ENCODE data around the gene BSCL2. TPM values are rescaled to one million over a fixed set of nuclear protein-coding genes. Genes with fewer than 3 reads are reported as not detected.
"Not testable (repeated sequence)": the region's sequence is repeated elsewhere in the genome, so short reads cannot be mapped to it uniquely, and the experiment has no call there.

The BSCL2 gene
- total RNA-seq, 2 donors from 2014 or later = 20.8 to 20.9 TPM

GRCh38 chr11:62712861-62713260, 5.6 kb upstream of the BSCL2 start:
- no peak for DNase-seq
- ATAC-seq = no peak
- Mint-ChIP-seq H3K4me1 (peaks cover 40% of the 10 kb centered on the region), H3K27me3 (no peaks in the 10 kb centered on the region), H3K36me3 (ENCODE audit: low read depth) (no peaks in the 10 kb centered on the region), H3K27ac (peak overlapping the region; percentile 91), H3K4me3 (no peak overlapping the region)
- no peaks in the 10 kb centered on the region for H3K9me3 ChIP-seq (ENCODE audit: control insufficient read depth, low read length, poor library complexity, severe bottlenecking)

GRCh38 chr11:62712276-62712812, 5.1 kb upstream of the BSCL2 start:
- H3K4me3 Mint-ChIP-seq = no peak overlapping the region
- ATAC-seq = no peak
- H3K27me3 Mint-ChIP-seq = no peaks in the 10 kb centered on the region
- DNase-seq = no peak
- peak overlapping the region; percentile 91 for H3K27ac Mint-ChIP-seq
- H3K36me3 Mint-ChIP-seq (ENCODE audit: low read depth) = no peaks in the 10 kb centered on the region
- H3K9me3 ChIP-seq (ENCODE audit: control insufficient read depth, low read length, poor library complexity, severe bottlenecking) = no peaks in the 10 kb centered on the region
- H3K4me1 Mint-ChIP-seq = peaks cover 41% of the 10 kb centered on the region

- no peaks in the 10 kb centered on the region for H3K36me3 Mint-ChIP-seq (ENCODE audit: low read depth)
- ATAC-seq = no peak
- peak in 1 of 3 donors; percentile 20 for DNase-seq
- no peaks in the 10 kb centered on the region for H3K9me3 ChIP-seq (ENCODE audit: control insufficient read depth, low read length, poor library complexity, severe bottlenecking)
- H3K27me3 Mint-ChIP-seq = no peaks in the 10 kb centered on the region
- peaks cover 43% of the 10 kb centered on the region for H3K4me1 Mint-ChIP-seq
- peak overlapping the region; percentile 100 for H3K27ac Mint-ChIP-seq
- peak overlapping the region; percentile 97 for H3K4me3 Mint-ChIP-seq
Observed at GRCh38 chr11:62710001-62710345, 2.7 kb upstream of the BSCL2 start.

GRCh38 chr11:62709247-62710000, 2.2 kb upstream of the BSCL2 start:
- Mint-ChIP-seq H3K4me1 (peaks cover 41% of the 10 kb centered on the region), H3K27ac (peak overlapping the region; percentile 100), H3K27me3 (no peaks in the 10 kb centered on the region), H3K36me3 (ENCODE audit: low read depth) (no peaks in the 10 kb centered on the region), H3K4me3 (peak overlapping the region; percentile 97)
- no peaks in the 10 kb centered on the region for H3K9me3 ChIP-seq (ENCODE audit: control insufficient read depth, low read length, poor library complexity, severe bottlenecking)
- peak; percentile 83 to 93 (median 90) for DNase-seq
- ATAC-seq = peak; percentile 83

GRCh38 chr11:62708793-62709192, 1.6 kb upstream of the BSCL2 start:
- no peaks in the 10 kb centered on the region for H3K9me3 ChIP-seq (ENCODE audit: control insufficient read depth, low read length, poor library complexity, severe bottlenecking)
- Mint-ChIP-seq H3K4me1 (peaks cover 38% of the 10 kb centered on the region), H3K27me3 (no peaks in the 10 kb centered on the region), H3K27ac (peak overlapping the region; percentile 100), H3K4me3 (peak overlapping the region; percentile 97), H3K36me3 (ENCODE audit: low read depth) (no peaks in the 10 kb centered on the region)
- DNase-seq = peak; percentile 26 to 33 (median 26)
- ATAC-seq = peak; percentile 22

- H3K36me3 Mint-ChIP-seq (ENCODE audit: low read depth) = no peaks in the 10 kb centered on the region
- peaks cover 35% of the 10 kb centered on the region for H3K4me1 Mint-ChIP-seq
- H3K4me3 Mint-ChIP-seq = peak overlapping the region; percentile 97
- H3K27ac Mint-ChIP-seq = peak overlapping the region; percentile 100
- DNase-seq (no peak), ATAC-seq (no peak)
- H3K27me3 Mint-ChIP-seq = no peaks in the 10 kb centered on the region
- no peaks in the 10 kb centered on the region for H3K9me3 ChIP-seq (ENCODE audit: control insufficient read depth, low read length, poor library complexity, severe bottlenecking)
Observed at GRCh38 chr11:62708392-62708791, 1.2 kb upstream of the BSCL2 start.

GRCh38 chr11:62706850-62707247, 375 bp downstream of the BSCL2 start:
- no peak overlapping the region for H3K27ac Mint-ChIP-seq
- no peaks in the 10 kb centered on the region for H3K27me3 Mint-ChIP-seq
- peak overlapping the region; percentile 97 for H3K4me3 Mint-ChIP-seq
- peaks cover 29% of the 10 kb centered on the region for H3K4me1 Mint-ChIP-seq
- no peak for ATAC-seq
- no peaks in the 10 kb centered on the region for H3K36me3 Mint-ChIP-seq (ENCODE audit: low read depth)
- no peaks in the 10 kb centered on the region for H3K9me3 ChIP-seq (ENCODE audit: control insufficient read depth, low read length, poor library complexity, severe bottlenecking)
- DNase-seq = no peak

GRCh38 chr11:62705880-62706849, 1.1 kb downstream of the BSCL2 start:
- Mint-ChIP-seq H3K27me3 (no peaks in the 10 kb centered on the region), H3K36me3 (ENCODE audit: low read depth) (no peaks in the 10 kb centered on the region), H3K27ac (peak overlapping the region; percentile 88), H3K4me1 (peaks cover 29% of the 10 kb centered on the region), H3K4me3 (peak overlapping the region; percentile 97)
- DNase-seq (peak; percentile 91 to 96 (median 95)), ATAC-seq (peak; percentile 70)
- no peaks in the 10 kb centered on the region for H3K9me3 ChIP-seq (ENCODE audit: control insufficient read depth, low read length, poor library complexity, severe bottlenecking)

- peak overlapping the region; percentile 97 for H3K4me3 Mint-ChIP-seq
- no peaks in the 10 kb centered on the region for H3K27me3 Mint-ChIP-seq
- ATAC-seq = no peak
- H3K36me3 Mint-ChIP-seq (ENCODE audit: low read depth) = no peaks in the 10 kb centered on the region
- H3K9me3 ChIP-seq (ENCODE audit: control insufficient read depth, low read length, poor library complexity, severe bottlenecking) = no peaks in the 10 kb centered on the region
- peaks cover 29% of the 10 kb centered on the region for H3K4me1 Mint-ChIP-seq
- H3K27ac Mint-ChIP-seq = peak overlapping the region; percentile 88
- no peak for DNase-seq
Observed at GRCh38 chr11:62705413-62705812, 1.8 kb downstream of the BSCL2 start.

- Mint-ChIP-seq H3K4me3 (peak overlapping the region; percentile 19), H3K4me1 (peaks cover 21% of the 10 kb centered on the region), H3K27ac (peak overlapping the region; percentile 39)
- H3K36me3 Mint-ChIP-seq (ENCODE audit: low read depth); H3K27me3 Mint-ChIP-seq; ATAC-seq; H3K9me3 ChIP-seq (ENCODE audit: control insufficient read depth, low read length, poor library complexity, severe bottlenecking); DNase-seq: not testable (repeated sequence)
Observed at GRCh38 chr11:62703921-62704320, 3.3 kb downstream of the BSCL2 start.

GRCh38 chr11:62702246-62702645, 5.0 kb downstream of the BSCL2 start:
- Mint-ChIP-seq H3K4me3 (no peak overlapping the region), H3K4me1 (peaks cover 13% of the 10 kb centered on the region), H3K27ac (no peak overlapping the region), H3K27me3 (no peaks in the 10 kb centered on the region), H3K36me3 (ENCODE audit: low read depth) (no peaks in the 10 kb centered on the region)
- H3K9me3 ChIP-seq (ENCODE audit: control insufficient read depth, low read length, poor library complexity, severe bottlenecking) = no peaks in the 10 kb centered on the region
- ATAC-seq = no peak
- no peak for DNase-seq

GRCh38 chr11:62694455-62695167, 12.6 kb downstream of the BSCL2 start:
- no peaks in the 10 kb centered on the region for H3K9me3 ChIP-seq (ENCODE audit: control insufficient read depth, low read length, poor library complexity, severe bottlenecking)
- no peak overlapping the region for H3K4me3 Mint-ChIP-seq
- H3K36me3 Mint-ChIP-seq (ENCODE audit: low read depth) = peaks cover 3% of the 10 kb centered on the region
- ATAC-seq (peak; percentile 84), DNase-seq (peak; percentile 59 to 70 (median 61))
- peaks cover 7% of the 10 kb centered on the region for H3K4me1 Mint-ChIP-seq
- H3K27ac Mint-ChIP-seq = no peak overlapping the region
- no peaks in the 10 kb centered on the region for H3K27me3 Mint-ChIP-seq

GRCh38 chr11:62693624-62694023, 13.6 kb downstream of the BSCL2 start:
- H3K27me3 Mint-ChIP-seq; H3K9me3 ChIP-seq (ENCODE audit: control insufficient read depth, low read length, poor library complexity, severe bottlenecking); H3K4me3 Mint-ChIP-seq; H3K4me1 Mint-ChIP-seq; ATAC-seq; DNase-seq; H3K36me3 Mint-ChIP-seq (ENCODE audit: low read depth); H3K27ac Mint-ChIP-seq: not testable (repeated sequence)
